ENCODE measurements around the gene EPS15.

GRCh38 chr1:51472359-51472758, 46.7 kb downstream of the EPS15 start:
- TF ChIP-seq CTCF (IDR thresholded peaks at IDR 0.05) (no peak), POLR2A (IDR thresholded peaks at IDR 0.05) (no peak)

All from adrenal gland (tissue), 5 donors.